Breast epithelium (tissue), 3 donors: ENCODE results near the gene RNLS.

Experiments
- CTCF ChIP-seq, 3 donors: fragments of 450-650 bp; IDR thresholded peaks; one replicate each; pipeline ENCODE4 v1.5.1; 2016 to 2017; ENCODE audit warnings: antibody characterized with exemption in 3 of 3, mild to moderate bottlenecking in 3 of 3, moderate library complexity in 3 of 3
- POLR2A ChIP-seq: fragments of 450-650 bp; IDR thresholded peaks from one replicate; pipeline ENCODE4 v1.6.1; 2016; ENCODE audit warnings: antibody characterized with exemption, mild to moderate bottlenecking, moderate library complexity

GRCh38 chr10:88366772-88367171 is 216.3 kb downstream of the RNLS start:
- TF ChIP-seq CTCF (IDR thresholded peaks at IDR 0.05) (no peak), POLR2A (no peak)
